ENCODE measurements around the gene PMVK.

Gene PMVK

DNA sequence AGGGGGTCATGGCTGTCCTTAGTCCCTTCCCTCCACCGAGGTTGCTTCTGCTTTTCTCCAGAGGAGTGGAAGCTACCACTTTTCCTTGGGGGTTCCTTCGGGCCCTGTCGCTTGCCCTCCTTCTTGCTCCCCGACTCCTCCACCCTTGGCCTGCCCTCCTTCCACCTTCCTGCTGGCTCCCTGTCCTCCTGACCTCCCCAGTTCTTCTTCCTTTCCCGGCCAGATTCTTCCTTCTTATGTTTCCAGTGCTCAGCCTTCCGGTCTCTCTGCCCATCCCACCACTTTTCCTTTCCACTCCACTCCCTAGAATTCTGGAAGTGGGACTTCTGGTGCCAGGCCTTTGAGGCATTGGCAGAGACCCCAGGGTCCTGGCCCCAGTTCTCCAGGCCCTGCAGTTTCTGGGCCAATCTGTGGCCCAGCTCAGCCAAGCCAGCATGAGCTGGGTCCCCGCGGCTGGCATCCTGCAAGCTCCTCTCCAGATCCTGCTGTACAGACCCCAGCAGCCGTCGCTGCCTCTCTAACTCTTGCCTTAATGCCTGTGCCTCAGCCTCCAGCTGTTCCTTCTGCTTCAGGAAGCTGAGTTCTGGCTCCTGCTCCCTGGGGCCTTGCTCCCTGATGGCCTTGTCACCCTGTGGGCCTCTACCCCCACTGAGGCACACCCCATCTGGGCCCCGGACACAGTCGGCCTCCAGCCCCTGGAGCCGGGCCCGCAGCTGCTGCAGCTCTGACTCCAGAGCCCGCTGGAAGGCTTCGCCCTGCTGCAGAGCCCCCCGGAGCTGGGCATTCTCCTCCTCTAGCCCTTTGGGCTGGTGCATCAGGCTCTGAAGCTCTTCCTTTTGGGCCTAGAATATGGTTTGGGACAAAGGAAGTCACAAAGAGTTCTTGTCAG, 9.7 kb upstream of the PMVK start:
- no peak for DNase-seq

DNA sequence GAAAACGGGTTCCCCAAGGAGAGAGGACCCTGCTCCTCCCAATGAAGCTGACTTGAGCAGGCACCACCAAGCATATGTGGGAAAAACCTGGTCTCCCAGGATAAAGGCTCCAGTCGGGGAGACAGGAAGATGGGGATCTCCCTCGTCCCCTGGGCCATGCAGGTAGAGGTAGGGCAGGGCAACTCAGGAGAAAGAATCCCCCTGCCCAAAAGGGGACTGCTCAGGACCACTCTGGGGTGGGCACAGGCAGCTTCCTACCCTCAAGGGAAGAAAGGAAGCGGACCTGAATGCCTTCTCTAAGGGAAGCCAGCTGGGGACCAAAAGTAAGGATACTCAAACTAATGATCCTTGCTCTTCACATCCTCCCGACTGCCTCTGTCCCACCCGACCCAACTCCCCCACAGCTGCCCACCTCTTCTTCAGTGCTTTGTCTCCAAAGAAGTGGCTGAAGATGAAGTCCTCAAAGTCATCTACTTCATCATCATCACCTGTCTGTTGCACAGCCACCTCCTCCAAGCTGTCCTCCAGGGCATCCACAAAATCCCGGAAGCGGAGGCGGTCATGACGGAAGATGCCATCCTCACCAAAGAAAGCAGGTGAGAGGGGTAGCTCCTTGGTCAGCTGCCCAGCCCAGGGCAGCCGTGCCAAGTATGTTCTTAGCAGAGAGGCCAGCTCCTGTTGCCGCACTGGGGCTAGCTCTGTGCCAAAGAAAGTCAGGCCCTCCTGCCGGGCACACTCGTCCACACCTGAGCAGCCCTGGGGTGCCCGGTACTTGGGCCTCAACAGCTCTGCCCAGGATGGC, 8.8 kb upstream of the PMVK start:
- no peak for DNase-seq

DNA sequence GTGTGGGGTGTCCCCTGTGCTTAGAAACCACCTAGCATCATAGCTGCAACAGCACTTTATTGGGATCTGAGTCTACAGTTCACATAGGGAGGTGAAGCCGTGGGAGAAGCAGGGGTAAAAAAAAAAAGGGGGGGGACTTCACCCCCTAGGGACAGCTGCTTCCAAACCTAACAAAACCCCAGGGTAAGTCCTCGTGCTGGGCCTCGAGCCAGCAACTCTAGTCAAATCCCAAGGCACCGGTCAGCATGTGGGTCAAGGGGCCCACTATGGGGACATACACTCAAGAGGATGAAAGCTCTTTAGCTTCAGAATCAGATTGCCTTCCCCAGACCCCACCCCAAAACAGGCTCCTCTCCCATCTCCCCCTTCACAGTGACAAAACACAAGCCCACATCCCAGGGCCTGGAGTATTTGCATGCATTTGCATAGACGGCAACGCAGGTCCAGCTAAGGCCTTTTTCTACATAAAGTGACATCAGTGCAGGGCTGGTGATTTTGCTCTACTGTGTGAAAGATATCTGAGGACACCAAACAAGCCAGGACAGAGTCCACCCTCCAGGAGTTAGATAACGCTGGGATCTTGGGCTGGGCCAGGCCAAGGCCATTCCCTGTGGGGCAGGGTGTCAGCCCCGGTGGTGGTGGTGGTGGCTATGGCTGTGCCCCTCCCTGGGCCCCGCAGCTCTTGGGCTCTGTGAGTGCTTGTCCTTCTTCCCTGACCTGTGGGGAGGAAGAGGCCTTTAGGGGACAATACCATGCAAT, 8.1 kb upstream of the PMVK start:
- DNase-seq, result no peak

DNA sequence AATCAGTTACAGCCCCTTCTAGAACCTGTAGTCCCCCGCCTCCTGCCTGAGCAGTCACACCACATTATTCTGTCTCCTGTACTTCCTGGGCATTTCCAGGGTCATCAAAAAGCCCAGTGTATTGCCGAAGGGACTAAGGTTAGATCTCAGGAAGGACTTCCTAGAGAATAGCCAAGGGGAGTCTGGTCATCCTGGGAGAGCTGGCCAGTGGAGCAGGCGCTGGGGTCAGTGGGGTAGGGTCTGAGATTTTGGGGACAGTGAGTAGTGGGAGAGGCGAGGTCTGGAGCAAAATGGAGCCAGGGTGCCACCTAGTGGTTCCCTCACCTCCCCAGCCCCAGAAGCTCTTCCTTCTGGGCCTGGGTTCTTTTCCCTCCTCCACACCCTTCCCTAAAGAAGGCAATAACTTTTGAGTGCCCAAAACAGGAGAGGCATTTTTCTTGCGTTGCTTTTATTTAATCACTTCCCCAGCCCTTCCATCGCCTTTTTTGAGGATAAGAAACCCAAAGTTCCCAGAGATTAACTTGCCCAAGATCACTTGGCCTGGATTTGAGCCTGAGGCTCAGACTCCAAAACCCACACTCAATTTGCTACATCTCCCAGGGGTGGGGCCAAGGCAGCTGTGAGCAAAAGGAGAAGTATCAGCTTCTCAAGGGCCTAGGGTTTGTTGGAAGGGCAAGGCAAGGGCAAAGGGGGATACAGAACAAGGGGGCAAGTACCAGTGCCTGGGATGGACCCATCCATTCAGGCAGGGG, 7.3 kb upstream of the PMVK start:
- DNase-seq, result peak in 1 of 2 donors; percentile 39

DNA sequence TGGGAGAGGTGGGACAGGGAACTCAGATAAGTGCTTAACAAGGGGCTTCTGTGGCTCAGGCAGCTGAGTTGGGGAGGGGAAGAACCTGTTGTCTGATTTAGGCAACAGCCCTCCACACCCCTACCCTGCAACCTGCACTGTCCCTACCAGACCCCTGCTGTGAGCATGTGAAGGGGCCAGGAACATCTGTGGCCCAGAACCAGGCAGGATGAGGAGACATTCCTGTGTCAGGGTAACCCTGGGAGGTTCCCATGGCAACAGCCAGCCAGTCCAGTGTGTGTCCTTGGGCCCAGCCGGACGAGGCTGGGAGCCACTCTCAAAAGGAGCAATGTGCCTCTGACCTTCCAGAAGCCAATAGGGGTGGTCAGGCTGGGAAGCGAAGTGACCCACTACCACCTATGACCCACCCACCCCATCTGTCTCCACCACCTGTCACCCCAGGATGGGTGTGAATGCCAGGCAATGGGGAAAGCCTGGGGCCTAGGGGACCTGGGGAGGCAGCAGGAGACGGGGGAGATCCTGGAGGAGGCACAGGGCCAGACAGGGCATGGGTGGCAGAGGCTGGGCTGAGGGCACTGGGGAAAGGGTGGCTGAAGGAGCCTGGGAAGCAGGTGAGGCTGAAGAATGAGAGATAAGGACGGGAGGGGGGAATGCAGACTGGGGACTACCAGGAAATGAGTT, 5.0 kb upstream of the PMVK start:
- no peak for DNase-seq

DNA sequence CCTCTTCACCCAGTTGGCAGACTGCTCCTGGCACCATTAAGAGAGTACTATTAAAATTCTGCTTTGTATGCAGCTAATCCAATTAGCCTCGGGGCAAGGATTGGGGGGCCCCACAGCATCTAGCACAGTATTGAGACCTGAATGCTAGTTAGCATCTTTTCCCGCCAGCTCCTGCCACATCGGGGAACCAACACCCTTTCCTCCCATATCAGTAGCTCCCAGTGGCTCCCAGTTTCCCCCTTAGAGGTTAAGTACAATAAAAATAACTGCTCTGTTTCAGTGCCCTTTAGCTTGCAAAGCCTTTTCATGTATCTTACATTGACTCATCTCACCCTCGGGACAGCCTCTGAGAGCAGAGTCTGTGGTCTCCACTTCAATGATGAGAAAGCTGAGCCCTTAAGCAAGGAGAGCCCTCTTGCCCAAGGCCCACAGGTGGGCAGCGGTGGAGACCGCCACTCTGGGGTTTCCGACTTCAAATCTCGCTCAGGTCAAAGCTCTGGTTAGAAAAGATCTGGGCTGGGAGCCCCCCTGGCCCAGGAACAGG, 4.2 kb upstream of the PMVK start:
- DNase-seq, result no peak

DNA sequence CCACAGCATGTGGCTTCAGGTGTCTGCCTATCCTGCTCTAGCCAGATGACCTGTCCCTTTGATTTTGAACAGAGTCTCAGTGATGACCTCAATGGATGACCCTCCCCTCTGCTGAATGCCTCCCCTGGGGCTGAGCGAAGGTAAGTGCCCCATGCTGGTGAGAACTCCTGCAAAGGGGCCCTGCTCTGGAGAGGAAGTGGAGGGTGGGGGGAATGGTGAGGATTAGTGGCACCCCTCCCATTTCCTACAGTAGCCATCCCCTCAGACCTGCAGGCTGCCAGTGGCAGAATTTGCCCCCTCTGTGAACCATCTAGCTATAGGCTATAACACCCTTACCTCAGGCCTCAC, 3.7 kb upstream of the PMVK start:
- no peak for DNase-seq

DNA sequence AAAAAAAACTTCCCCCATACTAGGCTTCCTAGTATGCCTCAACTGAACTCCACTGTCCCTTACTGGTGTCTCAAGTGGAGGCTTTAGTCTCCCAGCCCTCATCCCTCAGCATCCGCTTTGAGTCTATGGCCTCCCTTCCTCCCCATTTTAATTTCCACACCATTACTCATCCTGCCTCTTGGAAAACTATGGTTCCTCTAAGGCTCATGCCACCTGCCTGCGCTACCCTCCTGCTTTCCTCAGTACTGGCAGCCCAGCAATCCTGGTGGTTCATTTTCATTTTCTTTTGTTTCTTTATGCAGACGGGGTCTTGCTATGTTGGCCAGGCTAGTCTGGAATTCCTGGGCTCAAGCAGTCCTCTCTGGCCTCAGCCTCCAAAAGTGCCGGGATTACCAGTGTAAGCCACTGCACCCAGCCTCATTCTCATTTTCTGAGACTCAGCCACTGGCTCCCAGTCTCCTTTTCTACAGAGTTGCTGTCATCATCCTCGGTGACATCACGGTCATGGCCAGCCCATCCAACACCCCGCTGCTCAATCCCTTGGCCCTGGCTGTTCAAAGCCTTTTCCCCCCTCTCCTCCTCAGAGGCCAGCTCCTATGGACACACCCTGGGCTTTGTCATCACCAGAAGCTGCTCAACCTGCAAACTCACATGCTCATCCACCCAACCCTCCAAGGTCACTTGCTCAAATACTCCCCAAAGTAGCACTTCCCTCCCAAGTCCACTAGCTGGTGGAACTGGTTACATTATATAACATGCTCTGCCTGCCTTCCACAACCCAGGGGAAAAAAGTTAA, 2.3 kb upstream of the PMVK start:
- no peak for DNase-seq

DNA sequence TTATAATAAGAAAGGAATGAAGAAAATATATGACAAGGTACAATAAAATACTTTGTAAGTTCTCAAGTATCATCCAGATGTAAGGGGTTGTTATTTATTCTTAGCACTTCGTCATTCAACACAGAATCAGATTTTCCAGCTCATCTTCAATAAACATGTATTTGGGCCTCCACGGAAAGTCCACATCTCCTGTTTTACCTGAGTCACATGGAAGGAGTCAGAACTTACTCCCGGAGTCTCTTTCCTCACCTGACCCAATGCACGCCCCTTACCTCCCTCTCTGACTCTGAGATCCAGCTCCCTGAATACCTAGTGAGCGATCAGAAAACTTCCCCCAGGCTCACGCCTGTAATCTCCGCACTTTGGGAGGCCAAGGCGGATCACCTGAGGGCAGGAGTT, 1.5 kb upstream of the PMVK start:
- no peak for DNase-seq

DNA sequence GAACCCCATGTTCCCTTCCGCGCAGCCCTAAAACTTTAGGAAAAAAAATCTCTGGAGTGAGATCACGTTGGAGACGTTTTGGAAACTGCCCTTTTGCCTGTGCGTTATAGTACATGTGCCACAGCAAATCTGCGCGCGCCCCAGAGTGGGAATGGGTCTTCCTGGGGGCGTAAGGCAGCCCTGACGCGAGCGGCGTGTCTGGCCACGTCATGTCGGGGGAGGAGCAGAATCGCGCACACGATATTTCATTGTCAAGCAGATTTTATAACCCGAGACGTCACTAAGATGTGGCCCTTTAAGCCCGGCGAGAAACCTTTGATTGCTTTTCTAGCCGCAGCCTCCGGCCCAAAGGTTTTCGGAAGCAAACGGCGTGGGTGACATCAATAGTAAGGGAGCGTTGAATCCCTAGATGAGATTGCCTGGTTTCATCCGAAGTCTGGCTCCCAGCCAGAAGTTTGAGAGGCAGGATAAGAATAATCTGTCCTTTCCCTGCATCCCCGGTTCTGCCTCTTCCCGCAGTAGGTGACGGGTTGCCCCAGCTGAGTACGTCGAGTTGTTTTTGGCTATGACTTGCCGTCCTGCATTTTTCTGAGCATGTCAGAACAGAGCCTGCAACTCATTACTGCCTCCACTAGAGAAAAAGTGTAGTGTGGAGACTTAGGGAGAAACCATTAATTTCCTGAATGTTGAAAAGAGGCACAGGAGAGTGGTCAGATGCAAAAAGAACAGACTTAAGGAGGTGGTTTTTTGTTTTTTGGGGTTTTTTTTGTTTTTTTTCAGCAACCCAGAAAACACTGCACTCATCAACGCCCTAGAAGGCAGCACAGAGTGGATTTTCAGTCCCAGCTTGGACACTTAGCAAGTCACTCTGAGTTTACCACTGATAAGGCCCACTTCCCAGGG, 817 bp upstream of the PMVK start:
- peak; percentile 89 to 91 for DNase-seq

DNA sequence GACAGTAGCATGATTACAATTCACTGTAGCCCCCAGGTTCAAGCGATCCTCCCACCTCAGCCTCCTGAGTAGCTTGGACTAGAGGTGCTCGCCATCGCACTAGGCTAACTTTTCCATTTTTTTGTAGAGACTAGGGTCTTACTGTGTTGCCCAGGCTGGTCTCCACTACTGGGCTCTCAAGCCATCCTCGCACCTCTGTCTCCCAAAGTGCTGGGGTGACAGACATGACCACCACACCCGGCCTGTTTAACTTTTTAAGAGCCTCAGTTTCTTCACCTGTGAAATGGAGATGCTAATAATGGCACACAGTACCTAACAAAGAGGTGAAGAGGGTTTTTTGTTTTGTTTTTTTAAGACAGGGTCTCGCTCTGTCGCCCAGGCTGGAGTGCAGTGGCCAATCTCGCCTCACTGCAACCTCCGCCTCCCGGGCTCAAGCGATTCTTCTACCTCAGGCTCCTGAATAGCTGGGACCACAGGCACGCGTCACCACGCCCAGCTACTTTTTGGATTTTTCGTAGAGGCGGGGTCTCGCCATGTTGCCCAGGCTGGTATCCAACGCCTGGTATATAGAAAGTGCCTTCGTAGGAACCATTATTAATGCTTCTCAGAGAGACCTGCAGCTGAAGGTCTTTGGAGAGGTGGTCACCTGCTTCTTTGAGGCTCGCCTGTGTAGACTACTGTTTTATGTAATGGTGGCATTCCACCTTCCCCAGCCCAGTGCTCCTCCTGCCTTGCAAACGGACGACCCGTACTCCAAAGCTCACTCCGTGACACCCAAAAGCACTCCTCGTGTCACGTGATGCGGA, 567 bp downstream of the PMVK start:
- no peak for DNase-seq

DNA sequence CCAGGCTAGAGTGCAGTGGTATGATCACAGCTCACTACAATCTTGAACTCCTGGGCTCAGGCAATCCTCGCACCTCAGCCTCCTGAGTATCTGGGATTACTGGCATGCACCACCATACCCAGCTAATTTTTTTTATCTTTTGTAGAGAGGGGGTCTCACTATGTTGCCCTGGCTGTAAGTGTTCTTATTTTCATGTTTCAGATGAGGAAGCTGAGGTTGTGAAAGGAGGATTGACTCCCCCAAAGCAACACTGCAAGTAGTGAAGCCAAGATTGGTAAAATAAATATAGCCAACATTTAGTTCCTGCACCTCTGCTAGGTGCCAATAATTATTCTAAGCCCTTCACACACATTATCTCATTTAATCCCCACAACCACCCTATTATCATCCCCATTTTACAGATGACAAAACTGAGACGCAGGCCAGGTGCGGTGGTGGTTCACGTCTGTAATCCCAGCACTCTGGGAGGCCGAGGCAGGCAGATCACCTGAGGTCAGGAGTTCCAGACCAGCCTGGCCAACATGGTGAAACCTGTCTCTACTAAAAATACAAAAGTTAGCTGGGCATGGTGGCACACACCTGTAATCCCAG, 2.1 kb downstream of the PMVK start:
- DNase-seq, result no peak

DNA sequence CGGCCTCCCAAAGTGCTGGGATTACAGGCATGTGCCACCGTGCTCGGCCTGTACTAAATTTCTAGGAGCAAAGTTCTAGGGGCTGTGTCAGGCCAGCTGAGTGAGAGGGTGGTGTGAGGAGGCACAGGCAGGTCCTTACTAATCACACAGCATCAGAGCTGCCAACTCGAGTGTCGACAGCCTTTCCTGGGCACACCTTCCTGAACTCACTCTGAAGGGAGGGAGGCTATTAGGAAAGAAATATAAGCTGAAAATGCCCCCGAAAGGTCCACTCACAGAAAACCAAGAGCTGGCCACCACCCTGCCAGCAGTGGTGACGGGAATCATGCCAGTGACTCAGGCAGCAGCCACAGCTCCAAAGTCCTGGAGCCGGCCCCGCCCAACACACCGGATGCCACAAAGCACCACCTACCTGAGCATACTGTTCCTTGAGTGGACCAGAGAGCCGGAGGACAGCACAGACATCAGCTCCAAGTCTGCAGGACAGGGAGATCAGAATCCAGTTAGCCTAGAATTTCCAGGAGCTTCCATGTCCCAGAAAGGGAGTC, 4.5 kb downstream of the PMVK start:
- no peak for DNase-seq

DNA sequence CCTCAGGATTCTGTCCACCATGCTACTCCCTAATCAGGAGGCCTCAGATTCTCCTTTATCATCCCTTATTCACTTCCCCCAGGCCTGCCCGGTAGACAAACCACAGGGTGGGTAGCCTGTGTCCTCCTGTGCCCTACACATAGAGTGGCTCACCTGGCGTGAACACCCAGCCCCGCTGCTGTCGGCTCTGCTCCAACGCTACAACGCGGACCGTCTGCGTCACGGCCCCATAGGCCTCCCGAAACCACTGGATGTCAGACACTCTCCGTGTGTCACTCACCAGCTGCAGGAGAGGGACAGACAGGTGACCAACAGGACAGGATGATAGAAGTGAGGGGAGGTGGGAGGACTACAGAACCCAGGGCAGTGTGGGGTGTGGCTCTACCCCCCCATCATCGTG, 10.3 kb downstream of the PMVK start:
- DNase-seq, result no peak

DNA sequence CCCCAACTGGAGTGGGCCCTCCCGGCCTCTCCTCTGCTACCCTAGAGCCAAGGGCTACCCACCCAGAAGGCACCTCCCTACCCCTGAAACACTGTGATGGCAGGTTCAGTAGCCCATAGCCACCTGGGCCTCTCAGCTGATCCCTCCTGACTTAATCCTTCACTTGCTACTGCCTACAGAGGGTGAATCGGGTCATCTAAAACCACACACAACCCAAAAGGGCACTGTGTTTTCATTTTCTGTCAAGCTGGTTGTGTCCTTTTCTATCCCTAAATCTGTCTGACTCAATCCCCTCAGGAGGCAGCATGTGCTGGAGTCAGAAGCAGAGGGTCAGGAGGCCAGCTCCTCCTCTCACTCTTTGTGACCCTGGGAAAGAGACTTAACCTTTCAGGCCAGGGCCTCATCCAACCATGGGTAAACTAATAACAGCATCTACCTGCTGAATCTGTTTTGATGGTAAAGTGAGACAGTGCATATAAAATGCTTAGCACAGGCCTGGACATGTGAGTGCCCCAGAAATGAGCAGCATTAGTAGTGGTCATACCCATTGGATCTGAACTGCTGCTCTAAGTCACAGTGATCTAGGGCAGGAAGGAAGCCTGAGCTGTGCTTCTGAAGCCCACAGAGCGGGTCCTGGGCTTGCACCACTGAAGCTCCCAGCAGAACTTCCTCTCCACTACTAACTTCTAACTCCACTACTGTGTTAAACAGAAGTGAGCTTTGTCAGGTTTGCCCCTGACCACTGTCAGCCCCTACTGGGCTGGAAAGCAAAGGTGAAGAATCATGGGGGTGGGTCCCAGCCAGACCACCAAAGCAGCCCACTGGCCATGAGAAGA, 11.0 kb downstream of the PMVK start:
- no peak for DNase-seq

DNA sequence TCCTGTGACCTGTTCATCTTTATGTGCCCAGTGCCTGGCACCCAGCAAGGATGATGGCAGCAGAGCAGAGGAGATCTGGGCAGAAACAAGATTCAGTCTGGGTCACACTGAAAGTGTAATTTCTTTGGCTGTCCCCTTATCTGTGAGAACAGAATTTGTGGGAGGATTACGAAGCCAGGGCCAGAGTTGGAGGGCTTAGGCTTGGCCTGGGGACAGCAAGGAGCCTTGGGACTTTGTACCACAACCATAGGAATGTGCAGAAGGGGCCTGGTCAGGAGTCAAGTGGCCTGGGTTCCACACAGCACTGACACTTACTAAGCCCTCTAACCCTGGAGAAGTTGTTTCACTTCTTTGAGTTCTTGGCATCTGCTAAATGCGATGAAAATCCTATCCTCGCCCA, 12.8 kb downstream of the PMVK start:
- no peak for DNase-seq

DNA sequence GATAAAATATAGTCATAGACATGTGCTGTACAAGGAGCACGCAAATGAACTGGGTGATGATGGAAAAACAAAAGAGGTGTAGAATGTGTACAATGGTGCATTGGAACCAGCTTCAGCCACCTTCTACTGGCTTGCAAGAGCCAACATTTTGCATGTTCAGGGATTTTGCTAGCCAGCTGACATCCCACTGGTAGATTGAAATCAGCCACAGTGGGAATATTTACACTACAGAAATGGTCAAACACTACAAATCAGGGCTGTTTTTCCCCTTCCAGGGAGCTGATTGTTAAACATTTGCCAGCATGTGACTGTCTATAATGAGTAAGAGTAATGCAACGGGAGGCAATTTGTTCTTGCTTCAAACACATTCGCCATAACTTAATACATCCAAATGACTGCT, 23.2 kb downstream of the PMVK start:
- DNase-seq, result no peak

Measured in activated CD4-positive, alpha-beta T cell treated with anti-CD3 and anti-CD28 coated beads for 4 hours (primary cell).